Caco-2 (cell line): ENCODE measurements around the gene NDUFC2. TPM values are rescaled to one million over a fixed set of nuclear protein-coding genes. Genes with fewer than 3 reads are reported as not detected.
"Not testable (repeated sequence)": the region's sequence is repeated elsewhere in the genome, so short reads cannot be mapped to it uniquely, and the experiment has no call there.

Experiments used
- BruUV-seq: library from RNA; stranded (reverse); fragments of 400-500 nt; replicated peaks from 2 replicates; lab custom pipeline; 2021; lab: Mats Ljungman, UMichigan
- CTCF ChIA-PET: fragments of 300-600 bp; sonication (Branson Sonifier 250); formaldehyde crosslinking; loops from one replicate; lab custom pipeline; 2022; ENCODE audit warnings: antibody characterized with exemption; lab: Charles Lee
- POLR2A ChIA-PET: fragments of 300-600 bp; sonication (Branson Sonifier 250); formaldehyde crosslinking; loops from one replicate; lab custom pipeline; 2022; ENCODE audit warnings: antibody characterized with exemption; lab: Charles Lee
- DNase-seq, 2 experiments: peaks; one replicate each; pipeline versions ENCODE4 v3.0.0 to v3.0.0-alpha.2; 2020 to 2022
- H3K27me3 ChIP-seq: replicated peaks from 2 replicates; pipeline ENCODE4 v1.6.0; 2011; ENCODE audit warnings: low read length; ENCODE audit not compliant: control insufficient read depth, insufficient read depth
- H3K36me3 ChIP-seq: 2 replicates; pipeline ENCODE4 v1.5.1; 2011; ENCODE audit warnings: low read length; ENCODE audit not compliant: control insufficient read depth, insufficient read depth
- H3K4me1 ChIP-seq: fragments of 250-450 bp; sonication (Bioruptor Pico); 2 replicates; pipeline ENCODE4 v1.5.1; 2020; ENCODE audit warnings: mild to moderate bottlenecking
- H3K4me3 ChIP-seq: 2 replicates; pipeline ENCODE4 v1.5.1; 2011; ENCODE audit warnings: low read depth, mild to moderate bottlenecking, control low read depth, low read length
- H3K9me3 ChIP-seq: fragments of 250-450 bp; sonication (Bioruptor Pico); 2 replicates; pipeline ENCODE4 v1.5.1; 2020; ENCODE audit warnings: mild to moderate bottlenecking, moderate library complexity
- H3K27ac Mint-ChIP-seq: one replicate; pipeline ENCODE4 v1.8.0; 2022; ENCODE audit warnings: mixed read lengths; ENCODE audit not compliant: unreplicated experiment
- H3K27me3 Mint-ChIP-seq: one replicate; pipeline ENCODE4 v1.8.0; 2022; ENCODE audit warnings: mixed read lengths; ENCODE audit not compliant: insufficient read depth, unreplicated experiment
- H3K36me3 Mint-ChIP-seq: one replicate; pipeline ENCODE4 v1.8.0; 2022; ENCODE audit warnings: mild to moderate bottlenecking, mixed read lengths; ENCODE audit not compliant: insufficient read depth, unreplicated experiment
- H3K4me1 Mint-ChIP-seq: one replicate; pipeline ENCODE4 v1.8.0; 2022; ENCODE audit warnings: low read depth, mixed read lengths; ENCODE audit not compliant: unreplicated experiment
- H3K4me3 Mint-ChIP-seq: one replicate; pipeline ENCODE4 v1.8.0; 2022; ENCODE audit warnings: mild to moderate bottlenecking, moderate library complexity, mixed read lengths; ENCODE audit not compliant: unreplicated experiment
- H3K9me3 Mint-ChIP-seq: one replicate; pipeline ENCODE4 v1.8.0; 2022; ENCODE audit warnings: mixed read lengths; ENCODE audit not compliant: unreplicated experiment
- CTCF ChIP-seq, 2 experiments: fragments of 200-600 bp in 1 of 2; IDR thresholded peaks; 1 replicate in 1 of 2; 2 replicates in 1 of 2; pipeline versions ENCODE4 v1.5.1 to v1.8.0; 2011 to 2022; ENCODE audit warnings: antibody characterized with exemption in 1 of 2, control low read depth in 1 of 2, inconsistent platforms in 1 of 2, low read depth in 1 of 2, low read length in 1 of 2, mild to moderate bottlenecking in 1 of 2, moderate library complexity in 1 of 2; ENCODE audit not compliant: insufficient read depth in 1 of 2, severe bottlenecking in 1 of 2, unreplicated experiment in 1 of 2
- intact Hi-C: fragments of 100-400 bp; cut with micrococcal nuclease; formaldehyde crosslinking; loops from one replicate; pipeline ENCODE4 v1.10.0; 2022; ENCODE audit not compliant: unreplicated experiment
- total RNA-seq: library from RNA; stranded (reverse); gene quantifications from 2 replicates; pipeline ENCODE4 v1.2.3, GENCODE V29; 2022

NDUFC2 gene
- total RNA-seq, 1 experiment from 2014 or later, result 732 TPM

- peak; percentile 80 to 97 for DNase-seq
- H3K27ac Mint-ChIP-seq, result peak overlapping the region; percentile 1
- no peaks in the 10 kb centered on the region for H3K9me3 Mint-ChIP-seq
- H3K4me1 Mint-ChIP-seq, result peaks cover 23% of the 10 kb centered on the region
- Histone ChIP-seq H3K36me3 (no peaks in the 10 kb centered on the region), H3K9me3 (no peaks in the 10 kb centered on the region), H3K4me1 (peaks cover 15% of the 10 kb centered on the region), H3K4me3 (peak overlapping the region; percentile 28), H3K27me3 (no peaks in the 10 kb centered on the region)
- peak; percentile 99 for TF ChIP-seq CTCF (IDR thresholded peaks at IDR 0.05; ENCODE audit: insufficient read depth in 1 of 2, low read depth in 1 of 2, low read length in 1 of 2, severe bottlenecking in 1 of 2, unreplicated experiment in 1 of 2)
- H3K36me3 Mint-ChIP-seq, result no peaks in the 10 kb centered on the region
- BruUV-seq, result no TSS peak
- CTCF ChIA-PET, result interaction anchor here (0.6 to 3.1 kb wide), 18 partner anchors 11 to 287 kb away, joined by 3 to 25 read pairs (median 5); partner anchors contain the start of genes INTS4 and NDUFC2
- POLR2A ChIA-PET, result interaction anchor here (1.4 to 1.5 kb wide), 2 partner anchors 51 to 93 kb away, joined by 6 to 11 read pairs; partner anchors contain the start of genes ALG8 and INTS4
- peak overlapping the region; percentile 75 for H3K4me3 Mint-ChIP-seq
- intact Hi-C loops, result loop anchor here (1.0 to 5.0 kb wide), 7 partner anchors 25 to 270 kb away; partner anchors contain the start of genes AAMDC, INTS4 and RSF1
- H3K27me3 Mint-ChIP-seq, result no peaks in the 10 kb centered on the region
These were observed 33.7 kb downstream of the NDUFC2 start for GRCh38 chr11:78045851-78046485.

- Mint-ChIP-seq H3K4me3 (no peak overlapping the region), H3K4me1 (peaks cover 24% of the 10 kb centered on the region), H3K27ac (no peak overlapping the region), H3K27me3 (no peaks in the 10 kb centered on the region), H3K36me3 (no peaks in the 10 kb centered on the region), H3K9me3 (no peaks in the 10 kb centered on the region)
- BruUV-seq, result no TSS peak
- H3K9me3 ChIP-seq, result no peaks in the 10 kb centered on the region
- H3K36me3 ChIP-seq, result no peaks in the 10 kb centered on the region
- H3K27me3 ChIP-seq, result no peaks in the 10 kb centered on the region
- no peak for DNase-seq
- H3K4me1 ChIP-seq, result peaks cover 10% of the 10 kb centered on the region; the same call in 1 of the 2 replicates
- ChIA-PET POLR2A (no interaction called here), CTCF (interaction anchor here (0.6 to 3.1 kb wide), 4 partner anchors 17 to 983 kb away, joined by 4 to 25 read pairs (median 10); no protein-coding TSS in a partner anchor)
- intact Hi-C loops, result loop anchor here (1.0 to 5.0 kb wide), 3 partner anchors 87 to 268 kb away; partner anchors contain the start of genes AAMDC and RSF1
- no peak for TF ChIP-seq CTCF (IDR thresholded peaks at IDR 0.05; ENCODE audit: insufficient read depth in 1 of 2, low read depth in 1 of 2, low read length in 1 of 2, severe bottlenecking in 1 of 2, unreplicated experiment in 1 of 2)
- H3K4me3 ChIP-seq, result no peak overlapping the region
These were observed 35.0 kb downstream of the NDUFC2 start for GRCh38 chr11:78044706-78045105.

- H3K36me3 ChIP-seq, result no peaks in the 10 kb centered on the region
- BruUV-seq, result no TSS peak
- no peak overlapping the region for H3K27ac Mint-ChIP-seq
- H3K27me3 ChIP-seq, result no peaks in the 10 kb centered on the region
- intact Hi-C loops, result no loop called here
- H3K4me1 Mint-ChIP-seq, result peaks cover 21% of the 10 kb centered on the region
- no peaks in the 10 kb centered on the region for H3K36me3 Mint-ChIP-seq
- no peaks in the 10 kb centered on the region for H3K27me3 Mint-ChIP-seq
- DNase-seq, result no peak
- H3K9me3 Mint-ChIP-seq, result no peaks in the 10 kb centered on the region
- H3K4me1 ChIP-seq, result peaks cover 10% of the 10 kb centered on the region; the same call in 1 of the 2 replicates
- no peak for TF ChIP-seq CTCF (IDR thresholded peaks at IDR 0.05; ENCODE audit: insufficient read depth in 1 of 2, low read depth in 1 of 2, low read length in 1 of 2, severe bottlenecking in 1 of 2, unreplicated experiment in 1 of 2)
- no peaks in the 10 kb centered on the region for H3K9me3 ChIP-seq
- no peak overlapping the region for H3K4me3 ChIP-seq
- CTCF ChIA-PET, result interaction anchor here (1.1 kb wide), 1 partner anchor 47 kb away, joined by 4 read pairs; the partner anchor contains the start of gene INTS4
- H3K4me3 Mint-ChIP-seq, result no peak overlapping the region
- POLR2A ChIA-PET, result interaction anchor here (0.6 kb wide), 1 partner anchor 237 kb away, joined by 7 read pairs; no protein-coding TSS in a partner anchor
These were observed 37.7 kb downstream of the NDUFC2 start for GRCh38 chr11:78041843-78042440.

GRCh38 chr11:78041380-78041719 is 38.3 kb downstream of the NDUFC2 start:
- H3K36me3 Mint-ChIP-seq, H3K4me3 Mint-ChIP-seq, intact Hi-C loops, H3K4me3 ChIP-seq, H3K4me1 ChIP-seq, H3K9me3 Mint-ChIP-seq, H3K27me3 ChIP-seq, BruUV-seq, H3K9me3 ChIP-seq, H3K36me3 ChIP-seq, H3K27ac Mint-ChIP-seq, DNase-seq, H3K27me3 Mint-ChIP-seq: not testable (repeated sequence)
- CTCF ChIA-PET, result interaction anchor here (1.1 to 1.2 kb wide), 2 partner anchors 45 to 47 kb away, joined by 4 to 10 read pairs; partner anchors contain the start of gene INTS4
- POLR2A ChIA-PET, result interaction anchor here (0.6 kb wide), 1 partner anchor 237 kb away, joined by 7 read pairs; no protein-coding TSS in a partner anchor
- peaks cover 18% of the 10 kb centered on the region for H3K4me1 Mint-ChIP-seq
